Breast epithelium (tissue), 3 donors: Measurements from ENCODE around the gene TMEM150B.

ENCODE experiments used
- CTCF ChIP-seq, 3 donors: fragments of 450-650 bp; IDR thresholded peaks; one replicate each; pipeline ENCODE4 v1.5.1; 2016 to 2017; ENCODE audit warnings: antibody characterized with exemption in 3 of 3, mild to moderate bottlenecking in 3 of 3, moderate library complexity in 3 of 3
- POLR2A ChIP-seq: fragments of 450-650 bp; IDR thresholded peaks from one replicate; pipeline ENCODE4 v1.6.1; 2016; ENCODE audit warnings: antibody characterized with exemption, mild to moderate bottlenecking, moderate library complexity
- POLR2AphosphoS5 ChIP-seq, 3 donors: sonication (generic); formaldehyde crosslinking; IDR thresholded peaks; one replicate each; pipeline ENCODE4 v1.6.1; 2017; ENCODE audit warnings: antibody characterized with exemption in 3 of 3

GRCh38 chr19:55344444-55344843 lies 19.3 kb upstream of the TMEM150B start:
- TF ChIP-seq POLR2AphosphoS5 (IDR thresholded peaks at IDR 0.05) = no peak
- no peak for TF ChIP-seq CTCF (IDR thresholded peaks at IDR 0.05)
- TF ChIP-seq POLR2A = no peak
